HepG2 (cell line): ENCODE data around the gene TAOK3. TPM values are rescaled to one million over a fixed set of nuclear protein-coding genes. Genes with fewer than 3 reads are reported as not detected.

Experiments used
- ATAC-seq: fragments of 200-7000 bp; cut with Tn5 transposase; 3 replicates; pipeline ENCODE4 v1.9.1; 2020; ENCODE audit warnings: mild to moderate bottlenecking, moderate library complexity
- BruUV-seq: library from RNA; stranded (reverse); fragments of 400-500 nt; replicated peaks from 2 replicates; lab custom pipeline; 2021; lab: Mats Ljungman, UMichigan
- CTCF ChIA-PET: fragments of 300-600 bp; formaldehyde crosslinking; extraction: SDS; loops from one replicate; lab custom pipeline; 2021; ENCODE audit warnings: low total read pairs, inconsistent platforms, low intra/inter-chr PET ratio; lab: Yijun Ruan, JAX
- POLR2A ChIA-PET: fragments of 350-600 bp; sonication (Branson Sonifier 250); formaldehyde crosslinking; loops from one replicate; lab custom pipeline; 2020; ENCODE audit warnings: antibody characterized with exemption, inconsistent platforms; lab: Yijun Ruan, JAX
- DNase-seq: peaks from one replicate; pipeline ENCODE4 v3.0.0-alpha.2; 2015; ENCODE audit warnings: low spot score
- FAIRE-seq: peaks from 3 replicates; lab custom pipeline; 2011; peaks lifted over from hg19 to GRCh38; lab: Jason Lieb, UNC
- H2AFZ ChIP-seq: one replicate; pipeline ENCODE4 v1.6.1; 2011; ENCODE audit warnings: low read length, inconsistent platforms
- H3K27ac ChIP-seq: fragments of 300-600 bp; 3 replicates; pipeline ENCODE4 v1.8.0; 2011; ENCODE audit warnings: mixed run types, mild to moderate bottlenecking, mixed read lengths, low read length, inconsistent platforms; ENCODE audit not compliant: insufficient read depth; ENCODE audit errors: extremely low read length
- H3K27me3 ChIP-seq, 2 experiments: fragments of 200-600 bp in 1 of 2; 2 replicates in 1 of 2; 3 replicates in 1 of 2; pipeline versions ENCODE4 v1.6.0 to v1.8.0; 2011; ENCODE audit warnings: low read length in 2 of 2, mild to moderate bottlenecking in 2 of 2, moderate library complexity in 2 of 2, inconsistent platforms in 1 of 2; ENCODE audit not compliant: insufficient read depth in 2 of 2, control insufficient read depth in 1 of 2
- H3K36me3 ChIP-seq, 2 experiments: fragments of 200-600 bp in 1 of 2; replicated peaks in 1 of 2; 2 replicates in 1 of 2; 3 replicates in 1 of 2; pipeline versions ENCODE4 v1.5.1 to v1.8.0; 2011; ENCODE audit warnings: low read length in 2 of 2, inconsistent platforms in 1 of 2; ENCODE audit not compliant: insufficient read depth in 2 of 2, control insufficient read depth in 1 of 2
- H3K4me1 ChIP-seq: 2 replicates; pipeline ENCODE4 v1.5.1; 2012; ENCODE audit warnings: low read length, inconsistent platforms; ENCODE audit not compliant: insufficient read depth
- H3K4me2 ChIP-seq: 2 replicates; pipeline ENCODE4 v1.6.0; 2011; ENCODE audit warnings: low read depth, low read length, inconsistent platforms
- H3K4me3 ChIP-seq, 3 experiments: fragments of 200-600 bp in 1 of 3; sonication (generic), shearing (Covaris generic) in 1 of 3; replicated peaks in 1 of 3; 2 replicates each; pipeline ENCODE4 v1.5.1; 2011 to 2016; ENCODE audit warnings: low read length in 3 of 3, inconsistent platforms in 2 of 3, low read depth in 2 of 3, mild to moderate bottlenecking in 2 of 3, control low read depth in 1 of 3, mixed read lengths in 1 of 3; ENCODE audit not compliant: insufficient read depth in 1 of 3
- H3K79me2 ChIP-seq: one replicate; pipeline ENCODE4 v1.6.1; 2011; ENCODE audit warnings: low read length, inconsistent platforms; ENCODE audit not compliant: insufficient read depth
- H3K9ac ChIP-seq: 2 replicates; pipeline ENCODE4 v1.6.0; 2011; ENCODE audit warnings: mild to moderate bottlenecking, low read depth, low read length, inconsistent platforms; ENCODE audit not compliant: insufficient read depth
- H3K9me3 ChIP-seq: 2 replicates; pipeline ENCODE4 v1.5.1; 2012; ENCODE audit warnings: mild to moderate bottlenecking, low read length
- H4K20me1 ChIP-seq: 2 replicates; pipeline ENCODE4 v1.6.0; 2011; ENCODE audit warnings: inconsistent platforms, mild to moderate bottlenecking, low read length, moderate library complexity; ENCODE audit not compliant: insufficient read depth
- KDM4B ChIP-seq: sonication (generic); formaldehyde crosslinking; IDR thresholded peaks from 2 replicates; pipeline ENCODE4 v1.4.0; 2020; ENCODE audit warnings: missing genetic modification reagents
- KLF12 ChIP-seq: sonication (generic); formaldehyde crosslinking; IDR thresholded peaks from 2 replicates; pipeline ENCODE4 v1.4.0; 2020; ENCODE audit warnings: missing genetic modification reagents, borderline replicate concordance
- NR0B2 ChIP-seq: sonication (generic); formaldehyde crosslinking; IDR thresholded peaks from 2 replicates; pipeline ENCODE4 v1.4.0; 2020; ENCODE audit warnings: mild to moderate bottlenecking, missing genetic modification reagents
- TSC22D2 ChIP-seq: sonication (generic); formaldehyde crosslinking; IDR thresholded peaks from 2 replicates; pipeline ENCODE4 v1.5.1; 2020; ENCODE audit warnings: missing genetic modification reagents, mild to moderate bottlenecking, borderline replicate concordance
- ZNF121 ChIP-seq: sonication (generic); formaldehyde crosslinking; IDR thresholded peaks from 2 replicates; pipeline ENCODE4 v1.5.0; 2020; ENCODE audit warnings: mild to moderate bottlenecking, missing genetic modification reagents
- ZNF234 ChIP-seq: sonication (generic); formaldehyde crosslinking; conservative IDR thresholded peaks from 2 replicates; pipeline ENCODE4 v1.5.1; 2020; ENCODE audit warnings: mild to moderate bottlenecking, missing genetic modification reagents
- ZNF652 ChIP-seq: IDR thresholded peaks from 2 replicates; pipeline ENCODE4 v1.6.1; 2016; ENCODE audit warnings: low read depth, borderline replicate concordance
- ZSCAN9 ChIP-seq: IDR thresholded peaks from 2 replicates; pipeline ENCODE4 v1.6.1; 2016; ENCODE audit warnings: borderline replicate concordance
- WGBS: methylation state at CpG from one replicate; pipeline ENCODE4 v1.1.6; 2017; ENCODE audit warnings: low lambda C conversion rate; 5-methylcytosine and 5-hydroxymethylcytosine counted together
- in situ Hi-C: cut with HindIII; loops from 2 replicates; pipeline ENCODE4 v1.10.0; 2017; ENCODE audit warnings: low pct_unique_long_range_greater_than_20kb; ENCODE audit not compliant: extremely low pct_ligation_motif_present
- intact Hi-C: fragments of 100-400 bp; cut with micrococcal nuclease; formaldehyde crosslinking; loops from one replicate; pipeline ENCODE4 v1.10.0; 2022; ENCODE audit not compliant: unreplicated experiment
- polyA plus RNA-seq, 8 experiments: library from polyadenylated mRNA; depleted of rRNA in 3 of 8; stranded (reverse) in 7 of 8; unstranded in 1 of 8; fragments of >200 nt; fragmentation: Illumina TruSeq in 4 of 8; extraction: Trizol in 4 of 8; gene quantifications; 2 replicates each; pipeline versions ENCODE4 v1.2.1 to v1.2.3, GENCODE V29; 2011 to 2016; ENCODE audit warnings: low read depth in 4 of 8, missing spikeins in 1 of 8, mixed read lengths in 1 of 8; ENCODE audit not compliant: insufficient read depth in 1 of 8
- total RNA-seq, 5 experiments: library from RNA; depleted of rRNA; stranded (reverse); fragments of >200 nt; fragmentation: Illumina TruSeq; extraction: Trizol; gene quantifications; 2 replicates each; pipeline ENCODE4 v1.2.3, GENCODE V29; 2016; ENCODE audit warnings: low read depth in 1 of 5
- TF ChIP-seq, protein P1 (sequence below): sonication (generic); formaldehyde crosslinking; IDR thresholded peaks from 2 replicates; pipeline ENCODE4 v1.5.1; 2020; ENCODE audit warnings: missing genetic modification reagents, mild to moderate bottlenecking, borderline replicate concordance
- TF ChIP-seq, protein P2 (sequence below): IDR thresholded peaks from 2 replicates; pipeline ENCODE4 v1.4.0; 2020; ENCODE audit warnings: mild to moderate bottlenecking, missing genetic modification reagents

TAOK3 gene
- total and polyA plus RNA-seq, 2 of the 13 experiments (the other 11 are each of a cell fraction or from before 2014, with no cell fraction given): 10.4 to 12.3 TPM

DNA sequence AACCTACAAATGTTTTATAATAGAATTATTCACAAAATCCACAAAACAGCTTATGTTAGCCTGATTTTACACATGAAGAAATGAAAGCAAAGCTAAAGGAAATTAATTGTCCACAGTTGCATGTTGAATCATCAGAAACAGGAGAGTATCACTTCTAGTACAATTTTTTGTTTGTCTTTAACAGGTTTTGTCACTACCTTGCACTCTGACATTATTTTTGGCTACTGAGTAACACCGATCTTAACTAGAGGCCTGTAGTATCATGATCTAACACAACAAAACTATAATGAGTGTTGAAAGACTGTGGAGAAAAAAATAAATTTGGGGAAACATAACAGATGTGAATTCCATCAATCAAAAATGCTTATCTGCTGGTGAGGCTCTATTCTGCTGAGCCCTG is 60.1 kb downstream of the TAOK3 start:
- Histone ChIP-seq H3K79me2 (no peaks in the 10 kb centered on the region), H3K4me2 (no peak overlapping the region), H3K4me1 (no peaks in the 10 kb centered on the region), H2AFZ (no peak overlapping the region), H4K20me1 (no peaks in the 10 kb centered on the region), H3K27me3 (no peaks in the 10 kb centered on the region), H3K27ac (no peak overlapping the region), H3K9ac (no peak overlapping the region), H3K9me3 (no peaks in the 10 kb centered on the region), H3K36me3 (no peaks in the 10 kb centered on the region), H3K4me3 (no peak overlapping the region)
- BruUV-seq: no TSS peak
- WGBS: 94% methylated on average over 1 of the region's 1 CpG
- intact Hi-C loops: no loop called here
- in situ Hi-C loops: no loop called here
- ChIA-PET CTCF (no interaction called here), POLR2A (no interaction called here)
- FAIRE-seq: no peak
- no peak for DNase-seq
- no peak for TF ChIP-seq KLF12 (CRISPR knock-in tag)
- TF ChIP-seq, protein P1, sequence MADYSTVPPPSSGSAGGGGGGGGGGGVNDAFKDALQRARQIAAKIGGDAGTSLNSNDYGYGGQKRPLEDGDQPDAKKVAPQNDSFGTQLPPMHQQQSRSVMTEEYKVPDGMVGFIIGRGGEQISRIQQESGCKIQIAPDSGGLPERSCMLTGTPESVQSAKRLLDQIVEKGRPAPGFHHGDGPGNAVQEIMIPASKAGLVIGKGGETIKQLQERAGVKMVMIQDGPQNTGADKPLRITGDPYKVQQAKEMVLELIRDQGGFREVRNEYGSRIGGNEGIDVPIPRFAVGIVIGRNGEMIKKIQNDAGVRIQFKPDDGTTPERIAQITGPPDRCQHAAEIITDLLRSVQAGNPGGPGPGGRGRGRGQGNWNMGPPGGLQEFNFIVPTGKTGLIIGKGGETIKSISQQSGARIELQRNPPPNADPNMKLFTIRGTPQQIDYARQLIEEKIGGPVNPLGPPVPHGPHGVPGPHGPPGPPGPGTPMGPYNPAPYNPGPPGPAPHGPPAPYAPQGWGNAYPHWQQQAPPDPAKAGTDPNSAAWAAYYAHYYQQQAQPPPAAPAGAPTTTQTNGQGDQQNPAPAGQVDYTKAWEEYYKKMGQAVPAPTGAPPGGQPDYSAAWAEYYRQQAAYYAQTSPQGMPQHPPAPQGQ: no peak
- TF ChIP-seq NR0B2: no peak
- no peak for TF ChIP-seq ZSCAN9 (CRISPR knock-in tag)
- TF ChIP-seq, protein P2, sequence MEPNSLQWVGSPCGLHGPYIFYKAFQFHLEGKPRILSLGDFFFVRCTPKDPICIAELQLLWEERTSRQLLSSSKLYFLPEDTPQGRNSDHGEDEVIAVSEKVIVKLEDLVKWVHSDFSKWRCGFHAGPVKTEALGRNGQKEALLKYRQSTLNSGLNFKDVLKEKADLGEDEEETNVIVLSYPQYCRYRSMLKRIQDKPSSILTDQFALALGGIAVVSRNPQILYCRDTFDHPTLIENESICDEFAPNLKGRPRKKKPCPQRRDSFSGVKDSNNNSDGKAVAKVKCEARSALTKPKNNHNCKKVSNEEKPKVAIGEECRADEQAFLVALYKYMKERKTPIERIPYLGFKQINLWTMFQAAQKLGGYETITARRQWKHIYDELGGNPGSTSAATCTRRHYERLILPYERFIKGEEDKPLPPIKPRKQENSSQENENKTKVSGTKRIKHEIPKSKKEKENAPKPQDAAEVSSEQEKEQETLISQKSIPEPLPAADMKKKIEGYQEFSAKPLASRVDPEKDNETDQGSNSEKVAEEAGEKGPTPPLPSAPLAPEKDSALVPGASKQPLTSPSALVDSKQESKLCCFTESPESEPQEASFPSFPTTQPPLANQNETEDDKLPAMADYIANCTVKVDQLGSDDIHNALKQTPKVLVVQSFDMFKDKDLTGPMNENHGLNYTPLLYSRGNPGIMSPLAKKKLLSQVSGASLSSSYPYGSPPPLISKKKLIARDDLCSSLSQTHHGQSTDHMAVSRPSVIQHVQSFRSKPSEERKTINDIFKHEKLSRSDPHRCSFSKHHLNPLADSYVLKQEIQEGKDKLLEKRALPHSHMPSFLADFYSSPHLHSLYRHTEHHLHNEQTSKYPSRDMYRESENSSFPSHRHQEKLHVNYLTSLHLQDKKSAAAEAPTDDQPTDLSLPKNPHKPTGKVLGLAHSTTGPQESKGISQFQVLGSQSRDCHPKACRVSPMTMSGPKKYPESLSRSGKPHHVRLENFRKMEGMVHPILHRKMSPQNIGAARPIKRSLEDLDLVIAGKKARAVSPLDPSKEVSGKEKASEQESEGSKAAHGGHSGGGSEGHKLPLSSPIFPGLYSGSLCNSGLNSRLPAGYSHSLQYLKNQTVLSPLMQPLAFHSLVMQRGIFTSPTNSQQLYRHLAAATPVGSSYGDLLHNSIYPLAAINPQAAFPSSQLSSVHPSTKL (CRISPR knock-in tag): no peak
- no peak for TF ChIP-seq KDM4B (CRISPR knock-in tag)
- TF ChIP-seq ZNF121 (CRISPR knock-in tag): no peak
- no peak for TF ChIP-seq ZNF652 (CRISPR knock-in tag)
- TF ChIP-seq ZNF234 (CRISPR knock-in tag): no peak
- TF ChIP-seq TSC22D2: no peak
- no peak for ATAC-seq
